PC-9 (cell line): ENCODE measurements around the gene KCNC1. TPM values are rescaled to one million over a fixed set of nuclear protein-coding genes. Genes with fewer than 3 reads are reported as not detected.

ENCODE experiments used
- BruUV-seq: library from RNA; stranded (reverse); fragments of 400-500 nt; replicated peaks from 2 replicates; lab custom pipeline; 2021; lab: Mats Ljungman, UMichigan
- CTCF ChIA-PET: fragments of 300-600 bp; sonication (Branson Sonifier 250); formaldehyde crosslinking; loops from one replicate; lab custom pipeline; 2022; ENCODE audit warnings: antibody characterized with exemption; lab: Charles Lee
- POLR2A ChIA-PET: fragments of 300-600 bp; sonication (Branson Sonifier 250); formaldehyde crosslinking; loops from one replicate; lab custom pipeline; 2022; ENCODE audit warnings: antibody characterized with exemption; ENCODE audit not compliant: unreplicated experiment; lab: Charles Lee
- DNase-seq, 2 experiments: peaks; one replicate each; pipeline versions ENCODE4 v3.0.0 to v3.0.0-alpha.2; 2015 to 2022; ENCODE audit warnings: mixed read lengths in 1 of 2
- H2AFZ ChIP-seq: fragments of 200-600 bp; sonication (generic); 2 replicates; pipeline ENCODE4 v1.8.1; 2017; ENCODE audit warnings: antibody characterized with exemption
- H3F3A ChIP-seq: fragments of 200-600 bp; sonication (generic); 2 replicates; pipeline ENCODE4 v1.8.1; 2017; ENCODE audit warnings: antibody characterized with exemption, mild to moderate bottlenecking, low read depth; ENCODE audit not compliant: insufficient read depth
- H3K27ac ChIP-seq: fragments of 200-600 bp; sonication (generic); 2 replicates; pipeline ENCODE4 v1.6.1; 2016; ENCODE audit warnings: mixed run types
- H3K27me3 ChIP-seq: fragments of 200-600 bp; sonication (generic); 2 replicates; pipeline ENCODE4 v1.6.1; 2016; ENCODE audit warnings: low read depth, mixed run types; ENCODE audit not compliant: insufficient read depth
- H3K36me3 ChIP-seq: fragments of 200-600 bp; sonication (generic); 2 replicates; pipeline ENCODE4 v1.6.1; 2016; ENCODE audit warnings: low read depth, mixed run types
- H3K4me1 ChIP-seq: fragments of 200-600 bp; sonication (generic); replicated peaks from 2 replicates; pipeline ENCODE4 v1.6.1; 2016; ENCODE audit warnings: mixed run types; ENCODE audit not compliant: insufficient read depth
- H3K4me2 ChIP-seq: fragments of 200-600 bp; sonication (generic); 2 replicates; pipeline ENCODE4 v1.6.1; 2017; ENCODE audit warnings: mixed run types
- H3K4me3 ChIP-seq: fragments of 200-600 bp; sonication (generic); 2 replicates; pipeline ENCODE4 v1.6.1; 2016; ENCODE audit warnings: mixed run types
- H3K79me2 ChIP-seq: fragments of 200-600 bp; sonication (generic); 2 replicates; pipeline ENCODE4 v1.6.1; 2017; ENCODE audit warnings: low read depth, mixed run types
- H3K9me2 ChIP-seq: fragments of 200-600 bp; sonication (generic); 2 replicates; pipeline ENCODE4 v1.8.1; 2017; ENCODE audit warnings: mild to moderate bottlenecking; ENCODE audit not compliant: insufficient read depth
- H3K9me3 ChIP-seq: fragments of 200-600 bp; sonication (generic); 2 replicates; pipeline ENCODE4 v1.8.1; 2016; ENCODE audit warnings: low read depth; ENCODE audit not compliant: insufficient read depth
- H4K20me1 ChIP-seq: fragments of 200-600 bp; sonication (generic); 2 replicates; pipeline ENCODE4 v1.8.1; 2017; ENCODE audit not compliant: insufficient read depth
- CTCF ChIP-seq: fragments of 200-600 bp; sonication (generic); conservative IDR thresholded peaks from 2 replicates; pipeline ENCODE4 v1.6.1; 2017; ENCODE audit warnings: mixed run types, antibody characterized with exemption, mild to moderate bottlenecking, moderate library complexity
- EZH2 ChIP-seq: fragments of 200-600 bp; sonication (generic); IDR thresholded peaks from 2 replicates; pipeline ENCODE4 v1.8.0; 2017; ENCODE audit warnings: antibody characterized with exemption, low read depth
- intact Hi-C: fragments of 100-400 bp; cut with micrococcal nuclease; formaldehyde crosslinking; loops from one replicate; pipeline ENCODE4 v1.10.0; 2022; ENCODE audit not compliant: unreplicated experiment
- total RNA-seq: library from RNA; stranded (reverse); gene quantifications from 2 replicates; pipeline ENCODE4 v1.2.3, GENCODE V29; 2021

The KCNC1 gene
- total RNA-seq, 1 experiment from 2014 or later: not detected

- no TSS peak for BruUV-seq
- H3K4me1 ChIP-seq: no peaks in the 10 kb centered on the region
- no peaks in the 10 kb centered on the region for H3K9me3 ChIP-seq
- peak in 1 of 2 experiments; percentile 10 for DNase-seq
- H3K9me2 ChIP-seq: no peaks in the 10 kb centered on the region
- H3K27ac ChIP-seq: no peak overlapping the region
- peaks cover 6% of the 10 kb centered on the region; the same call in 1 of the 2 replicates for H3K27me3 ChIP-seq
- H2AFZ ChIP-seq: no peak overlapping the region
- H3F3A ChIP-seq: no peaks in the 10 kb centered on the region
- ChIA-PET CTCF (no interaction called here), POLR2A (interaction anchor here (0.5 kb wide), 1 partner anchor 17 kb away, joined by 3 read pairs; no protein-coding TSS in a partner anchor)
- no peaks in the 10 kb centered on the region for H4K20me1 ChIP-seq
- no peaks in the 10 kb centered on the region for H3K79me2 ChIP-seq
- no peak overlapping the region for H3K4me2 ChIP-seq
- TF ChIP-seq CTCF (no peak), EZH2 (no peak)
- intact Hi-C loops: no loop called here
- no peak overlapping the region for H3K4me3 ChIP-seq
- no peaks in the 10 kb centered on the region for H3K36me3 ChIP-seq
Observed at GRCh38 chr11:17743808-17744119, 9.2 kb downstream of the KCNC1 start.

GRCh38 chr11:17744151-17744940, 9.8 kb downstream of the KCNC1 start:
- H3K9me3 ChIP-seq: no peaks in the 10 kb centered on the region
- peaks cover 9% of the 10 kb centered on the region; the same call in 1 of the 2 replicates for H3K27me3 ChIP-seq
- intact Hi-C loops: no loop called here
- DNase-seq: no peak
- H3F3A ChIP-seq: no peaks in the 10 kb centered on the region
- H3K4me2 ChIP-seq: no peak overlapping the region
- no TSS peak for BruUV-seq
- ChIA-PET CTCF (no interaction called here), POLR2A (interaction anchor here (0.5 kb wide), 1 partner anchor 16 kb away, joined by 3 read pairs; no protein-coding TSS in a partner anchor)
- no peaks in the 10 kb centered on the region for H3K36me3 ChIP-seq
- TF ChIP-seq CTCF: no peak
- TF ChIP-seq EZH2: no peak
- no peak overlapping the region for H3K27ac ChIP-seq
- no peaks in the 10 kb centered on the region for H3K9me2 ChIP-seq
- no peaks in the 10 kb centered on the region for H3K79me2 ChIP-seq
- no peaks in the 10 kb centered on the region for H4K20me1 ChIP-seq
- no peak overlapping the region for H2AFZ ChIP-seq
- no peak overlapping the region for H3K4me3 ChIP-seq
- no peaks in the 10 kb centered on the region for H3K4me1 ChIP-seq

GRCh38 chr11:17745023-17745772, 10.6 kb downstream of the KCNC1 start:
- intact Hi-C loops: no loop called here
- DNase-seq: no peak
- H3K4me2 ChIP-seq: no peak overlapping the region
- no peaks in the 10 kb centered on the region for H4K20me1 ChIP-seq
- H3K79me2 ChIP-seq: no peaks in the 10 kb centered on the region
- no peaks in the 10 kb centered on the region for H3K9me3 ChIP-seq
- no peaks in the 10 kb centered on the region for H3K36me3 ChIP-seq
- no peak overlapping the region for H2AFZ ChIP-seq
- ChIA-PET CTCF (no interaction called here), POLR2A (no interaction called here)
- peaks cover 16% of the 10 kb centered on the region; the same call in 1 of the 2 replicates for H3K27me3 ChIP-seq
- TF ChIP-seq CTCF (no peak), EZH2 (no peak)
- no peaks in the 10 kb centered on the region for H3F3A ChIP-seq
- BruUV-seq: no TSS peak
- no peaks in the 10 kb centered on the region for H3K4me1 ChIP-seq
- H3K4me3 ChIP-seq: no peak overlapping the region
- no peak overlapping the region for H3K27ac ChIP-seq
- H3K9me2 ChIP-seq: no peaks in the 10 kb centered on the region
